GM19468 (cell line): Measurements from ENCODE around the gene TEX13D.
"Not testable (repeated sequence)": the region's sequence is repeated elsewhere in the genome, so short reads cannot be mapped to it uniquely, and the experiment has no call there.

Experiments
- ATAC-seq: cut with Tn5 transposase; IDR thresholded peaks from one replicate; pipeline ENCODE4 v1.9.1; 2021; ENCODE audit warnings: mild to moderate bottlenecking, moderate library complexity, moderate number of reproducible peaks; ENCODE audit not compliant: unreplicated experiment; ENCODE audit errors: extremely low read depth

TEX13D gene

GRCh38 chrX:124332481-124333424 is at the start of gene TEX13D:
TSS of gene TEX13D (plus strand) at chrX:124332660. CDS start at chrX:124332918, 258 bp downstream.
- no peak for ATAC-seq

- ATAC-seq, result no peak
Measured at GRCh38 chrX:124289443-124289842, 43.0 kb upstream of the TEX13D start.

GRCh38 chrX:124293810-124294209 is 38.6 kb upstream of the TEX13D start:
- no peak for ATAC-seq

GRCh38 chrX:124299323-124299722 is 33.1 kb upstream of the TEX13D start:
- ATAC-seq, result not testable (repeated sequence)

- ATAC-seq, result no peak
Measured at GRCh38 chrX:124300405-124300804, 32.1 kb upstream of the TEX13D start.

GRCh38 chrX:124307253-124307907 is 25.1 kb upstream of the TEX13D start:
- ATAC-seq, result no peak

- no peak for ATAC-seq
Measured at GRCh38 chrX:124325732-124326131, 6.7 kb upstream of the TEX13D start.

- no peak for ATAC-seq
Measured at GRCh38 chrX:124328765-124329164, 3.7 kb upstream of the TEX13D start.

- no peak for ATAC-seq
Measured at GRCh38 chrX:124333862-124334261, 1.4 kb downstream of the TEX13D start.

- not testable (repeated sequence) for ATAC-seq
Measured at GRCh38 chrX:124334555-124334954, 2.1 kb downstream of the TEX13D start.

- no peak for ATAC-seq
Measured at GRCh38 chrX:124335598-124335997, 3.1 kb downstream of the TEX13D start.

- ATAC-seq, result no peak
Measured at GRCh38 chrX:124337916-124338315, 5.5 kb downstream of the TEX13D start.

GRCh38 chrX:124338733-124339514 is 6.5 kb downstream of the TEX13D start:
- ATAC-seq, result no peak

- no peak for ATAC-seq
Measured at GRCh38 chrX:124341396-124342132, 9.1 kb downstream of the TEX13D start.

GRCh38 chrX:124342174-124342867 is 9.9 kb downstream of the TEX13D start:
- no peak for ATAC-seq

- ATAC-seq, result no peak
Measured at GRCh38 chrX:124343016-124343415, 10.6 kb downstream of the TEX13D start.

- no peak for ATAC-seq
Measured at GRCh38 chrX:124344246-124344645, 11.8 kb downstream of the TEX13D start.

GRCh38 chrX:124346117-124346876 is 13.8 kb downstream of the TEX13D start, which contains the start of gene SH2D1A:
TSS of gene SH2D1A (plus strand) at chrX:124346563. CDS start at chrX:124346643, 80 bp downstream.
- ATAC-seq, result no peak

GRCh38 chrX:124346877-124347241 is 14.4 kb downstream of the TEX13D start:
- no peak for ATAC-seq
